ENCODE results near the gene RC3H1. TPM values are rescaled to one million over a fixed set of nuclear protein-coding genes. Genes with fewer than 3 reads are reported as not detected.

Gene RC3H1
- total and polyA plus RNA-seq, 2 experiments from 2014 or later: 6.8 to 24.5 TPM

GRCh38 chr1:174032671-174033222 lies 10.6 kb upstream of the RC3H1 start:
- no peaks in the 10 kb centered on the region for H3K36me3 Mint-ChIP-seq (ENCODE audit: low read depth)
- no peak overlapping the region for H3K4me2 ChIP-seq
- H3F3A ChIP-seq (replicated peaks; ENCODE audit: low read depth): no peaks in the 10 kb centered on the region
- no peaks in the 10 kb centered on the region for H3K4me1 ChIP-seq (ENCODE audit: insufficient read depth)
- no peaks in the 10 kb centered on the region for H3K9me3 Mint-ChIP-seq
- no peak overlapping the region for H3K4me3 Mint-ChIP-seq
- H3K27ac ChIP-seq (ENCODE audit: low read depth): no peak overlapping the region
- H3K27ac Mint-ChIP-seq: no peak overlapping the region
- peaks cover 5% of the 10 kb centered on the region; the same call in 2 of the 3 replicates for H3K4me1 Mint-ChIP-seq
- H3K36me3 ChIP-seq (ENCODE audit: insufficient read depth): no peaks in the 10 kb centered on the region
- H3K9me2 ChIP-seq (ENCODE audit: insufficient read depth): peaks cover under 1% of the 10 kb centered on the region; the same call in 1 of the 2 replicates
- ATAC-seq (no peak), DNase-seq (ENCODE audit: low spot score) (no peak)
- H4K20me1 ChIP-seq (replicated peaks; ENCODE audit: insufficient read depth): peaks cover 4% of the 10 kb centered on the region; the same call in 1 of the 2 replicates
- TF ChIP-seq JUNB (IDR thresholded peaks at IDR 0.05; ENCODE audit: unreplicated experiment) (no peak), ZNF114 (CRISPR knock-in tag; IDR thresholded peaks at IDR 0.05) (no peak), ETS1 (IDR thresholded peaks at IDR 0.05) (no peak), ZNF462 (CRISPR knock-in tag; IDR thresholded peaks at IDR 0.05) (no peak), CTCF (conservative IDR thresholded peaks at IDR 0.05; ENCODE audit: low read depth in 2 of 2) (no peak), STAT1 (IDR thresholded peaks at IDR 0.05; ENCODE audit: unreplicated experiment) (no peak), NANOG (IDR thresholded peaks at IDR 0.05; ENCODE audit: borderline replicate concordance) (no peak), ZNF331 (CRISPR knock-in tag; IDR thresholded peaks at IDR 0.05; ENCODE audit: low read depth) (no peak)
- H3K27me3 Mint-ChIP-seq (ENCODE audit: insufficient read depth, low read depth, poor library complexity): peaks cover 3% of the 10 kb centered on the region
- no peaks in the 10 kb centered on the region for H3K79me2 ChIP-seq (replicated peaks; ENCODE audit: insufficient read depth)
- H2AFZ ChIP-seq: no peak overlapping the region
- peaks cover 46% of the 10 kb centered on the region for H3K27me3 ChIP-seq (ENCODE audit: insufficient read depth)
- H3K4me3 ChIP-seq: no peak overlapping the region

Measured in GM23338 (cell line).